MM.1S (cell line): ENCODE results near the gene ANKZF1.

Source experiments
- CTCF ChIP-seq: fragments of 300-600 bp; sonication (generic); IDR thresholded peaks from 2 replicates; pipeline ENCODE4 v1.5.1; 2016; ENCODE audit warnings: antibody characterized with exemption, low read length, mixed read lengths
- EZH2 ChIP-seq: fragments of 300-600 bp; sonication (generic); optimal IDR thresholded peaks from 2 replicates; pipeline ENCODE3; 2017; ENCODE audit warnings: low read depth, mild to moderate bottlenecking, antibody characterized with exemption, low read length, mixed read lengths
- EZH2phosphoT487 ChIP-seq: fragments of 300-600 bp; sonication (generic); IDR thresholded peaks from 2 replicates; pipeline ENCODE4 v1.6.1; 2018; ENCODE audit warnings: antibody characterized with exemption, low read length

GRCh38 chr2:219230059-219230540, 494 bp downstream of the ANKZF1 start:
- TF ChIP-seq EZH2 (no peak), CTCF (no peak), EZH2phosphoT487 (no peak)
